ENCODE results near the gene C14orf39.
A peak's percentile ranks its signal among the peaks of the same experiment; 100 is the strongest.
"Not testable (repeated sequence)": the region's sequence is repeated elsewhere in the genome, so short reads cannot be mapped to it uniquely, and the experiment has no call there.

The C14orf39 gene

DNA sequence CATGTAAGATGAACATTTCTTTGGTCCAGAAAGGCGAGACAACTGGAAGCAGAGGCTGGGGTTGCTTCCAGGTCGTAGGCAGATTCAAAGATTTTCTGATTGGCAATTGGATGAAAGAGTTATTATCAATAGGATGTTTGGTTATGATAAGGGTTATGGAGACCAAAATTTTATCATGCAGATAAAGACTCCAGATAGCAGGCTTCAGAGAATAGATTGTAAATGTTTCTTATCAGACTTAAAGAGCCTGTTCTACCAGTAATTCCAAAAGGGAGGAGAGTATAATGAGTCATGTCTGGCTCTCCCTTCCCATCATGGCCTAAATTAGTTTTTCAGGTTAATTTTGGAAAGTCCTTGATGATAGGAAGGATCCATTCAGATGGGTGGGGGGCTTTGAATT lies 55.6 kb downstream of the C14orf39 start:
- no peaks in the 10 kb centered on the region for H3K4me1 Mint-ChIP-seq (ENCODE audit: low read depth in 2 of 2)
- DNase-seq (no peak), ATAC-seq (replicated peaks) (no peak)
- no peak overlapping the region for H3K27ac Mint-ChIP-seq
- H3K36me3 Mint-ChIP-seq (ENCODE audit: insufficient read depth): no peaks in the 10 kb centered on the region
- H3K4me3 Mint-ChIP-seq: no peak overlapping the region
- H3K27me3 Mint-ChIP-seq: peaks cover 0 to 4% of the 10 kb centered on the region in 2 donors
- H3K9me3 Mint-ChIP-seq: no peaks in the 10 kb centered on the region

DNA sequence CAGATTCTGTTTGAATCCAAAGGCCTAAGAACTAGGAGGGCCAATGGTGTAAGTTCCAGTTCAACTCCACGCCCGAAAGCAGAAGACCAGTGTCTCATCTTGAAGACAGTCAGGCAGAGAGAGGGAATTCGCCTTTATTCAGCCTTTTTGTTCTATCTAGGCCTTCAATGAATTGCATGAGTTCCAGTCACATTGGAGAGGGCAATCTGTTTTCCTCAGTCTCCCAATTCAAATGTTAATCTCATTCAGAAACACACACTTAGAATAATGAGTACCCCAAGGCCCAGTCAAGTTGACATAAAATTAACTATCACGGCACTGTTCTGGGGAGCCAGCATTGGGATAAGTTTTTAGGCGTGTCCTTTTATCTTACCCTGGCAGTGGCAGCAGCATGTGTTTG lies 65.8 kb downstream of the C14orf39 start:
- Mint-ChIP-seq H3K9me3 (peaks cover 0 to 1% of the 10 kb centered on the region in 2 donors), H3K27ac (no peak overlapping the region), H3K27me3 (no peaks in the 10 kb centered on the region), H3K4me3 (no peak overlapping the region), H3K36me3 (ENCODE audit: insufficient read depth) (no peaks in the 10 kb centered on the region), H3K4me1 (ENCODE audit: low read depth in 2 of 2) (no peaks in the 10 kb centered on the region)
- ATAC-seq (replicated peaks): no peak
- DNase-seq: no peak

DNA sequence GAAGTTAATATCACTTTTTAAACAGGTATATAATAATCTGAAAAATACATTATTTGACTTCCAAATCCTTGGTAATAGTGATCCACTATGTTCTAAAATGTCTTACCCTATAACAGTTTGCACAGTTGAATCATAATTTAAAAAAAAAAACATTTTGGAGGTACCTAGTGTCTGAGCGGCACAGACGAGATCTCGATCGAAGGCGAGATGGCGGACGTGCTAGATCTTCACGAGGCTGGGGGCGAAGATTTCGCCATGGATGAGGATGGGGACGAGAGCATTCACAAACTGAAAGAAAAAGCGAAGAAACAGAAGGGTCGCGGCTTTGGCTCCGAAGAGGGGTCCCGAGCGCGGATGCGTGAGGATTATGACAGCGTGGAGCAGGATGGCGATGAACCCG lies 88.3 kb downstream of the C14orf39 start:
- DNase-seq; H3K4me3 Mint-ChIP-seq; H3K27ac Mint-ChIP-seq; H3K9me3 Mint-ChIP-seq; H3K4me1 Mint-ChIP-seq (ENCODE audit: low read depth in 2 of 2); H3K36me3 Mint-ChIP-seq (ENCODE audit: insufficient read depth): not testable (repeated sequence)
- ATAC-seq (replicated peaks): peak; percentile 68
- peaks cover 0 to 22% of the 10 kb centered on the region in 2 donors for H3K27me3 Mint-ChIP-seq

DNA sequence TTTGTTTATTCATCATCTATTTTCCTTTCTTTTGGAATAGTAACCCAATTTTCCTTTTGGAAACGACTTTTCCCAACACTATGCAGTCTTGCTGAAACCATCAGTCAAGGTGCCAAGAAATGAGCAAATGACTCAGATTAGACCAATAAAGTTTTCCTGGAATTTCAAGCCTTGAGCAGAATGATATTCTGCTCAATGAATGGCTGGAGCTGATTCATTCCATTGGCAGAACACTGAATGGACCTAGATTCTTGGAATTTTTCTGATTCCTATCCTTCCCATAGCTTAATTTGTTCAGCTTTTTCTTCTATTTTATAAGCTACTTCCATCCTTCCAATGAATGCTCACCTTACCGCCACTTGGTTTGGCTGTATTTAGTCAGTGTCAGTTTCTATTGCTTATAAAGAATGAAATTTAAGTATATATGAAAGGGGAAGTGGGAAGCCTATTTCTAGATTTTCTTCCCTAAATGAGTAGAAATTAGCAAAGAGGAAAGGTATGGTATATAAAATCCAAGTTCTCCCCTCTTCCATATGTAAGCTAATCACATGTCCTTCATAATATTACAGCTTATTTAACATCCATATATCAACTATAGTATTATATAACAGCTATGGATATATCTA lies 89.0 kb downstream of the C14orf39 start:
- peaks cover 0 to 6% of the 10 kb centered on the region in 2 donors for H3K9me3 Mint-ChIP-seq
- ATAC-seq (replicated peaks): no peak

More for the DNA sequence above, 89.0 kb downstream of the C14orf39 start:
- Mint-ChIP-seq H3K4me3 (no peak overlapping the region), H3K27ac (no peak overlapping the region), H3K4me1 (ENCODE audit: low read depth in 2 of 2) (no peaks in the 10 kb centered on the region), H3K27me3 (peaks cover 0 to 22% of the 10 kb centered on the region in 2 donors), H3K36me3 (ENCODE audit: insufficient read depth) (no peaks in the 10 kb centered on the region)
- no peak for DNase-seq

Data from effector memory CD8-positive, alpha-beta T cell (primary cell).